ENCODE data around the gene SLC51A. TPM values are rescaled to one million over a fixed set of nuclear protein-coding genes. Genes with fewer than 3 reads are reported as not detected.

Gene SLC51A
- total RNA-seq, 4 donors from 2014 or later = 25.6 to 284 (median 204) TPM

- TF ChIP-seq, protein P1, sequence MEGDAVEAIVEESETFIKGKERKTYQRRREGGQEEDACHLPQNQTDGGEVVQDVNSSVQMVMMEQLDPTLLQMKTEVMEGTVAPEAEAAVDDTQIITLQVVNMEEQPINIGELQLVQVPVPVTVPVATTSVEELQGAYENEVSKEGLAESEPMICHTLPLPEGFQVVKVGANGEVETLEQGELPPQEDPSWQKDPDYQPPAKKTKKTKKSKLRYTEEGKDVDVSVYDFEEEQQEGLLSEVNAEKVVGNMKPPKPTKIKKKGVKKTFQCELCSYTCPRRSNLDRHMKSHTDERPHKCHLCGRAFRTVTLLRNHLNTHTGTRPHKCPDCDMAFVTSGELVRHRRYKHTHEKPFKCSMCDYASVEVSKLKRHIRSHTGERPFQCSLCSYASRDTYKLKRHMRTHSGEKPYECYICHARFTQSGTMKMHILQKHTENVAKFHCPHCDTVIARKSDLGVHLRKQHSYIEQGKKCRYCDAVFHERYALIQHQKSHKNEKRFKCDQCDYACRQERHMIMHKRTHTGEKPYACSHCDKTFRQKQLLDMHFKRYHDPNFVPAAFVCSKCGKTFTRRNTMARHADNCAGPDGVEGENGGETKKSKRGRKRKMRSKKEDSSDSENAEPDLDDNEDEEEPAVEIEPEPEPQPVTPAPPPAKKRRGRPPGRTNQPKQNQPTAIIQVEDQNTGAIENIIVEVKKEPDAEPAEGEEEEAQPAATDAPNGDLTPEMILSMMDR (IDR thresholded peaks at IDR 0.05) = no peak
- TF ChIP-seq POLR2A (IDR thresholded peaks at IDR 0.05) = no peak
Observed at GRCh38 chr3:196235452-196236122, 19.3 kb downstream of the SLC51A start.

GRCh38 chr3:196236223-196236622 is 19.9 kb downstream of the SLC51A start:
- DNase-seq = no peak
- Histone ChIP-seq H3K4me1 (no peaks in the 10 kb centered on the region), H3K9me3 (no peaks in the 10 kb centered on the region), H3K36me3 (peaks cover 0 to 63% (median 0%) of the 10 kb centered on the region in 3 donors), H3K27ac (no peak overlapping the region), H3K4me3 (no peak overlapping the region), H3K27me3 (no peaks in the 10 kb centered on the region)
- TF ChIP-seq, protein P1 (IDR thresholded peaks at IDR 0.05) = no peak
- TF ChIP-seq POLR2A (IDR thresholded peaks at IDR 0.05) = no peak

More at GRCh38 chr3:196235452-196236122, 19.3 kb downstream of the SLC51A start:
- no peaks in the 10 kb centered on the region for H3K9me3 ChIP-seq
- H3K27ac ChIP-seq = no peak overlapping the region
- no peak for DNase-seq
- no peaks in the 10 kb centered on the region for H3K27me3 ChIP-seq
- no peaks in the 10 kb centered on the region for H3K4me1 ChIP-seq
- no peak overlapping the region for H3K4me3 ChIP-seq
- H3K36me3 ChIP-seq = peaks cover 0 to 60% (median 0%) of the 10 kb centered on the region in 3 donors

DNA sequence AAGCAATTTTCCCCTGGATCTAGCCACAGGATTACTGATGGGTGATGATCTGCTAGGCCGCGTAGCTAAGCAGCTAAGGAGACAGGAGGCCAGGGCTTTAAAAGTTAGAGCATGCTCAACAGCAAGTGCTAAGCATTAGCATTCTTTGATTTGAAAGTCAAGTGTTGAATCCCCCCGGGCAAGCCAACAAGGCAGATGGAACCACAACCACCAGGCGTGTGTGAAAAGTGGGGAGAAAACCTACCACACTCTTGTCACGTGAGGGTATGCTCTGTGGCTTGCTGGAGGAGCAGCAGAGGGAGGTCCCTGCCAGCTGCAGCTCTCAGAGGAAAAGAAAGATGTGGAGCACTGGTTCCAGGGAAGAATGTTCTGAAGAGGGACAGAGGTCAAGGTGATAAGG is 20.9 kb downstream of the SLC51A start:
- Histone ChIP-seq H3K4me1 (no peaks in the 10 kb centered on the region), H3K27ac (no peak overlapping the region), H3K27me3 (no peaks in the 10 kb centered on the region), H3K4me3 (no peak overlapping the region), H3K36me3 (peaks cover 0 to 66% (median 3%) of the 10 kb centered on the region in 3 donors), H3K9me3 (no peaks in the 10 kb centered on the region)
- no peak for DNase-seq
- TF ChIP-seq, protein P1 (IDR thresholded peaks at IDR 0.05) = no peak
- no peak for TF ChIP-seq POLR2A (IDR thresholded peaks at IDR 0.05)

GRCh38 chr3:196238612-196239560 is 22.6 kb downstream of the SLC51A start:
- Histone ChIP-seq H3K4me1 (no peaks in the 10 kb centered on the region), H3K4me3 (no peak overlapping the region), H3K36me3 (peaks cover 0 to 65% (median 3%) of the 10 kb centered on the region in 3 donors), H3K9me3 (no peaks in the 10 kb centered on the region), H3K27me3 (no peaks in the 10 kb centered on the region), H3K27ac (no peak overlapping the region)
- TF ChIP-seq, protein P1 (IDR thresholded peaks at IDR 0.05) = no peak
- TF ChIP-seq POLR2A (IDR thresholded peaks at IDR 0.05) = no peak
- no peak for DNase-seq

GRCh38 chr3:196240424-196240823 is 24.1 kb downstream of the SLC51A start:
- Histone ChIP-seq H3K9me3 (no peaks in the 10 kb centered on the region), H3K27ac (no peak overlapping the region), H3K4me3 (no peak overlapping the region), H3K27me3 (no peaks in the 10 kb centered on the region), H3K36me3 (peaks cover 0 to 74% (median 3%) of the 10 kb centered on the region in 3 donors), H3K4me1 (no peaks in the 10 kb centered on the region)
- TF ChIP-seq POLR2A (IDR thresholded peaks at IDR 0.05) = no peak
- TF ChIP-seq, protein P1 (IDR thresholded peaks at IDR 0.05) = no peak
- no peak for DNase-seq

All from Peyer's patch (tissue), 4 donors.